Peyer's patch (tissue), 4 donors: ENCODE measurements around the gene CTSZ. TPM values are rescaled to one million over a fixed set of nuclear protein-coding genes. Genes with fewer than 3 reads are reported as not detected.

Experiments
- DNase-seq, 3 donors: peaks; one replicate each; pipeline ENCODE4 v3.0.0-alpha.2; 2017 to 2019
- H3K27ac ChIP-seq, 4 donors: fragments of 200-600 bp; sonication (generic); one replicate each; pipeline ENCODE4 v1.5.1; 2016 to 2019
- H3K27me3 ChIP-seq, 2 donors: fragments of 200-600 bp; sonication (generic); one replicate each; pipeline ENCODE4 v1.5.1; 2019
- H3K36me3 ChIP-seq, 3 donors: fragments of 200-600 bp; sonication (generic); one replicate each; pipeline ENCODE4 v1.5.1; 2016 to 2019
- H3K4me1 ChIP-seq, 4 donors: fragments of 200-600 bp; sonication (generic); one replicate each; pipeline ENCODE4 v1.5.1; 2016 to 2019
- H3K4me3 ChIP-seq, 4 donors: fragments of 200-600 bp; sonication (generic); 1 replicate in 3 of 4; 2 replicates in 1 of 4; pipeline ENCODE4 v1.5.1; 2016 to 2019; ENCODE audit warnings: mild to moderate bottlenecking in 1 of 4
- H3K9me3 ChIP-seq, 4 donors: fragments of 200-600 bp; sonication (generic); one replicate each; pipeline ENCODE4 v1.5.1; 2016 to 2019; ENCODE audit warnings: mild to moderate bottlenecking in 1 of 4
- CTCF ChIP-seq, 6 experiments: fragments of 450-650 bp in 4 of 6; fragments of 200-600 bp in 2 of 6; sonication (generic) in 1 of 6; IDR thresholded peaks; one replicate each; pipeline ENCODE4 v1.5.1; 2017 to 2019; ENCODE audit warnings: antibody characterized with exemption in 6 of 6, mild to moderate bottlenecking in 3 of 6, moderate library complexity in 1 of 6
- POLR2A ChIP-seq, 2 donors: fragments of 450-650 bp; IDR thresholded peaks; one replicate each; pipeline ENCODE4 v1.5.1; 2017; ENCODE audit warnings: antibody characterized with exemption in 2 of 2, mild to moderate bottlenecking in 2 of 2, moderate library complexity in 2 of 2
- total RNA-seq, 4 donors: library from RNA; depleted of rRNA; stranded (reverse); fragments of >200 nt; gene quantifications; one replicate each; pipeline ENCODE4 v1.1.0, GENCODE V29; 2016

The CTSZ gene
- total RNA-seq, 4 donors from 2014 or later = 78.4 to 310 (median 274) TPM

GRCh38 chr20:58989196-58989595, 17.9 kb downstream of the CTSZ start:
- Histone ChIP-seq H3K36me3 (peaks cover 0 to 78% (median 0%) of the 10 kb centered on the region in 3 donors), H3K9me3 (no peaks in the 10 kb centered on the region), H3K4me1 (peaks cover 0 to 12% (median 0%) of the 10 kb centered on the region in 4 donors), H3K4me3 (no peak overlapping the region), H3K27ac (no peak overlapping the region), H3K27me3 (no peaks in the 10 kb centered on the region)
- peak in 1 of 3 donors; percentile 32 for DNase-seq
- TF ChIP-seq CTCF (IDR thresholded peaks at IDR 0.05) = no peak
- no peak for TF ChIP-seq POLR2A (IDR thresholded peaks at IDR 0.05)

DNA sequence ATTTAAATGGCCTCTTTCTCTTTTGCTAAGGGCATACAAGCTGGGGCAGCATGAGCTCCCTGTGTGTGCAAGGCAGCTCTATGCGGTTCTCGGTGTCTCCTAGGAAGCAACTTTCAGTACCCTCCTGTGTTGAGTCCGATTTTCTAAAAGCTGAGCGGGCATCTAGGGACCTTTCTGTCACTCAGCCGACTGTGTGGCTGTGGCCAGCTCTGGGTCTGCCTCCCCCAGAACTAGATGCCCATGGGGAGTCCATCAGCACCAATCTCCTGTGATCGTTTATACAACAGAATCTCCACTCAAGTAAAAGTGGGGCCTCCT, 18.5 kb downstream of the CTSZ start:
- Histone ChIP-seq H3K27ac (no peak overlapping the region), H3K27me3 (no peaks in the 10 kb centered on the region), H3K36me3 (peaks cover 0 to 71% (median 0%) of the 10 kb centered on the region in 3 donors), H3K4me1 (peaks cover 0 to 19% (median under 1%) of the 10 kb centered on the region in 4 donors), H3K9me3 (no peaks in the 10 kb centered on the region), H3K4me3 (no peak overlapping the region)
- TF ChIP-seq CTCF (IDR thresholded peaks at IDR 0.05) (no peak), POLR2A (IDR thresholded peaks at IDR 0.05) (no peak)
- no peak for DNase-seq

GRCh38 chr20:58987790-58988564, 19.1 kb downstream of the CTSZ start:
- peak in 2 of 3 donors; percentile 7 to 28 for DNase-seq
- TF ChIP-seq CTCF (IDR thresholded peaks at IDR 0.05) = no peak
- TF ChIP-seq POLR2A (IDR thresholded peaks at IDR 0.05) = no peak

GRCh38 chr20:58986968-58987517, 20.0 kb downstream of the CTSZ start:
- Histone ChIP-seq H3K27me3 (no peaks in the 10 kb centered on the region), H3K36me3 (peaks cover 0 to 59% (median 0%) of the 10 kb centered on the region in 3 donors), H3K9me3 (no peaks in the 10 kb centered on the region), H3K4me1 (peaks cover 0 to 30% (median 4%) of the 10 kb centered on the region in 4 donors), H3K27ac (no peak overlapping the region), H3K4me3 (no peak overlapping the region)
- TF ChIP-seq CTCF (IDR thresholded peaks at IDR 0.05) (no peak), POLR2A (IDR thresholded peaks at IDR 0.05) (no peak)
- DNase-seq = peak in 2 of 3 donors; percentile 11 to 23

More at GRCh38 chr20:58987790-58988564, 19.1 kb downstream of the CTSZ start:
- Histone ChIP-seq H3K9me3 (no peaks in the 10 kb centered on the region), H3K27me3 (no peaks in the 10 kb centered on the region), H3K27ac (no peak overlapping the region), H3K4me3 (no peak overlapping the region), H3K4me1 (peaks cover 0 to 21% (median 2%) of the 10 kb centered on the region in 4 donors), H3K36me3 (peaks cover 0 to 66% (median 0%) of the 10 kb centered on the region in 3 donors)

GRCh38 chr20:58986286-58986967, 20.6 kb downstream of the CTSZ start:
- no peaks in the 10 kb centered on the region for H3K27me3 ChIP-seq
- peaks cover 0 to 30% (median 4%) of the 10 kb centered on the region in 4 donors for H3K4me1 ChIP-seq
- no peak overlapping the region for H3K4me3 ChIP-seq
- H3K9me3 ChIP-seq = no peaks in the 10 kb centered on the region
- TF ChIP-seq CTCF (IDR thresholded peaks at IDR 0.05) (no peak), POLR2A (IDR thresholded peaks at IDR 0.05) (no peak)
- no peak overlapping the region for H3K27ac ChIP-seq
- peak in 1 of 3 donors; percentile 37 for DNase-seq
- H3K36me3 ChIP-seq = peaks cover 0 to 54% (median 0%) of the 10 kb centered on the region in 3 donors
